Measurements from ENCODE around the gene LRRC4B.
A peak's percentile ranks its signal among the peaks of the same experiment; 100 is the strongest.

Gene LRRC4B

GRCh38 chr19:50506700-50507099 is 61.5 kb downstream of the LRRC4B start:
- no peak for DNase-seq (ENCODE audit: low read depth, low spot score)

GRCh38 chr19:50505856-50506611 is 62.2 kb downstream of the LRRC4B start:
- DNase-seq (ENCODE audit: low read depth, low spot score): no peak

- no peak for DNase-seq (ENCODE audit: low read depth, low spot score)
These were observed 66.4 kb downstream of the LRRC4B start for GRCh38 chr19:50501568-50502475.

- DNase-seq (ENCODE audit: low read depth, low spot score): peak; percentile 69
These were observed 67.1 kb downstream of the LRRC4B start for GRCh38 chr19:50501186-50501567.

- no peak for DNase-seq (ENCODE audit: low read depth, low spot score)
These were observed 67.5 kb downstream of the LRRC4B start for GRCh38 chr19:50500753-50501151.

GRCh38 chr19:50500060-50500752 is 68.0 kb downstream of the LRRC4B start:
- DNase-seq (ENCODE audit: low read depth, low spot score): peak; percentile 82

- no peak for DNase-seq (ENCODE audit: low read depth, low spot score)
These were observed 69.8 kb downstream of the LRRC4B start for GRCh38 chr19:50498219-50499056.

- DNase-seq (ENCODE audit: low read depth, low spot score): no peak
These were observed 71.2 kb downstream of the LRRC4B start for GRCh38 chr19:50497022-50497405.

- peak; percentile 84 for DNase-seq (ENCODE audit: low read depth, low spot score)
These were observed 71.8 kb downstream of the LRRC4B start for GRCh38 chr19:50496189-50497021.

GRCh38 chr19:50495020-50495531 is 73.2 kb downstream of the LRRC4B start:
- DNase-seq (ENCODE audit: low read depth, low spot score): no peak

GRCh38 chr19:50494186-50495019 is 73.8 kb downstream of the LRRC4B start:
- DNase-seq (ENCODE audit: low read depth, low spot score): no peak

- no peak for DNase-seq (ENCODE audit: low read depth, low spot score)
These were observed 75.1 kb downstream of the LRRC4B start for GRCh38 chr19:50493171-50493570.

GRCh38 chr19:50492303-50493052 is 75.8 kb downstream of the LRRC4B start:
- DNase-seq (ENCODE audit: low read depth, low spot score): no peak

GRCh38 chr19:50490991-50491472 is 77.2 kb downstream of the LRRC4B start:
- no peak for DNase-seq (ENCODE audit: low read depth, low spot score)

GRCh38 chr19:50490411-50490811 is 77.8 kb downstream of the LRRC4B start:
- DNase-seq (ENCODE audit: low read depth, low spot score): no peak

- no peak for DNase-seq (ENCODE audit: low read depth, low spot score)
These were observed 78.7 kb downstream of the LRRC4B start for GRCh38 chr19:50489461-50490011.

GRCh38 chr19:50488389-50489194 is 79.6 kb downstream of the LRRC4B start:
- DNase-seq (ENCODE audit: low read depth, low spot score): no peak
